Measurements from ENCODE around the gene DHRSX.

The DHRSX gene

GRCh38 chrX:2183193-2183725 is 317.5 kb downstream of the DHRSX start:
- ATAC-seq, result no peak
- no peak for TF ChIP-seq ZNF565 (CRISPR knock-in tag; conservative IDR thresholded peaks at IDR 0.05; ENCODE audit: low read depth)
- TF ChIP-seq POU6F1 (CRISPR knock-in tag; IDR thresholded peaks at IDR 0.05; ENCODE audit: borderline replicate concordance, low read depth), result no peak
- no peak for TF ChIP-seq ZNF70 (CRISPR knock-in tag; IDR thresholded peaks at IDR 0.05)
- TF ChIP-seq, protein P1, sequence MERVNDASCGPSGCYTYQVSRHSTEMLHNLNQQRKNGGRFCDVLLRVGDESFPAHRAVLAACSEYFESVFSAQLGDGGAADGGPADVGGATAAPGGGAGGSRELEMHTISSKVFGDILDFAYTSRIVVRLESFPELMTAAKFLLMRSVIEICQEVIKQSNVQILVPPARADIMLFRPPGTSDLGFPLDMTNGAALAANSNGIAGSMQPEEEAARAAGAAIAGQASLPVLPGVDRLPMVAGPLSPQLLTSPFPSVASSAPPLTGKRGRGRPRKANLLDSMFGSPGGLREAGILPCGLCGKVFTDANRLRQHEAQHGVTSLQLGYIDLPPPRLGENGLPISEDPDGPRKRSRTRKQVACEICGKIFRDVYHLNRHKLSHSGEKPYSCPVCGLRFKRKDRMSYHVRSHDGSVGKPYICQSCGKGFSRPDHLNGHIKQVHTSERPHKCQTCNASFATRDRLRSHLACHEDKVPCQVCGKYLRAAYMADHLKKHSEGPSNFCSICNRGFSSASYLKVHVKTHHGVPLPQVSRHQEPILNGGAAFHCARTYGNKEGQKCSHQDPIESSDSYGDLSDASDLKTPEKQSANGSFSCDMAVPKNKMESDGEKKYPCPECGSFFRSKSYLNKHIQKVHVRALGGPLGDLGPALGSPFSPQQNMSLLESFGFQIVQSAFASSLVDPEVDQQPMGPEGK (CRISPR knock-in tag; IDR thresholded peaks at IDR 0.05; ENCODE audit: borderline replicate concordance), result no peak
- TF ChIP-seq CSDC2 (CRISPR knock-in tag; IDR thresholded peaks at IDR 0.05), result no peak
- TF ChIP-seq ISL1 (CRISPR knock-in tag; IDR thresholded peaks at IDR 0.05), result no peak
- TF ChIP-seq ARNTL (CRISPR knock-in tag; IDR thresholded peaks at IDR 0.05; ENCODE audit: borderline replicate concordance, low read depth), result no peak
- no peak for TF ChIP-seq TCF4 (CRISPR knock-in tag; IDR thresholded peaks at IDR 0.05; ENCODE audit: borderline replicate concordance)
- TF ChIP-seq OSR1 (CRISPR knock-in tag; IDR thresholded peaks at IDR 0.05), result no peak
- no peak for TF ChIP-seq CREB5 (CRISPR knock-in tag; IDR thresholded peaks at IDR 0.05; ENCODE audit: low read depth)

DNA sequence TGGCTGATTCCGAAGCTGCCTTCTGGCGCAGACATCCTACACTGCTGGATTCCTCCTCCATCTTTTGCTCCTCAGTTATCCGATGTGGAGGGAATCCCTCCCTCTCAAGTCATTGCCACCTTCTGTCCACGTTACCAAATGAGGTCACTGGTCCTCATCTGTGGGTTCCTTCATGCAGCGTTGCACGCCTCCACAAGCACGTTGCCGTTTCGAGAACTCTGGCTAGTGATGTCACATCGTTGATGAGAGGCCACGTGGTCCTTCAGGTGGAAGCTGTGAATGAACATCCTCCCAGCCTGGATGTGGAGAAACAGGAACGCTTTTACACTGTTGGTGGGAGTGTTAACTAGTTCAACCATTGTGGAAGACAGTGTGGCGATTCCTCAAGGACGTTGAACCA is 323.2 kb downstream of the DHRSX start:
- ATAC-seq, result no peak
- TF ChIP-seq ISL1 (CRISPR knock-in tag; IDR thresholded peaks at IDR 0.05) (no peak), SNAI2 (CRISPR knock-in tag; IDR thresholded peaks at IDR 0.05) (no peak), TOX (CRISPR knock-in tag; IDR thresholded peaks at IDR 0.05; ENCODE audit: borderline replicate concordance) (no peak), ZNF8 (CRISPR knock-in tag; IDR thresholded peaks at IDR 0.05) (no peak)

GRCh38 chrX:2176733-2177132 is 324.0 kb downstream of the DHRSX start:
- ATAC-seq, result no peak
- TF ChIP-seq OSR1 (CRISPR knock-in tag; IDR thresholded peaks at IDR 0.05) (no peak), GLIS3 (CRISPR knock-in tag; IDR thresholded peaks at IDR 0.05) (no peak), ZFP3 (CRISPR knock-in tag; IDR thresholded peaks at IDR 0.05) (no peak), ARNTL (CRISPR knock-in tag; IDR thresholded peaks at IDR 0.05; ENCODE audit: borderline replicate concordance, low read depth) (no peak), POU6F1 (CRISPR knock-in tag; IDR thresholded peaks at IDR 0.05; ENCODE audit: borderline replicate concordance, low read depth) (no peak), CSDC2 (CRISPR knock-in tag; IDR thresholded peaks at IDR 0.05) (no peak), CREB5 (CRISPR knock-in tag; IDR thresholded peaks at IDR 0.05; ENCODE audit: low read depth) (no peak), ZC3H10 (CRISPR knock-in tag; IDR thresholded peaks at IDR 0.05) (no peak), ZNF8 (CRISPR knock-in tag; IDR thresholded peaks at IDR 0.05) (no peak), ZFP30 (CRISPR knock-in tag; IDR thresholded peaks at IDR 0.05) (no peak), TCF4 (CRISPR knock-in tag; IDR thresholded peaks at IDR 0.05; ENCODE audit: borderline replicate concordance) (no peak), ESRRG (CRISPR knock-in tag; IDR thresholded peaks at IDR 0.05) (no peak), PPARA (CRISPR knock-in tag; IDR thresholded peaks at IDR 0.05; ENCODE audit: borderline replicate concordance) (no peak), TOX (CRISPR knock-in tag; IDR thresholded peaks at IDR 0.05; ENCODE audit: borderline replicate concordance) (no peak), BACH2 (CRISPR knock-in tag; IDR thresholded peaks at IDR 0.05; ENCODE audit: borderline replicate concordance) (no peak)
- TF ChIP-seq, protein P1 (CRISPR knock-in tag; IDR thresholded peaks at IDR 0.05; ENCODE audit: borderline replicate concordance), result no peak
- TF ChIP-seq, protein P2, sequence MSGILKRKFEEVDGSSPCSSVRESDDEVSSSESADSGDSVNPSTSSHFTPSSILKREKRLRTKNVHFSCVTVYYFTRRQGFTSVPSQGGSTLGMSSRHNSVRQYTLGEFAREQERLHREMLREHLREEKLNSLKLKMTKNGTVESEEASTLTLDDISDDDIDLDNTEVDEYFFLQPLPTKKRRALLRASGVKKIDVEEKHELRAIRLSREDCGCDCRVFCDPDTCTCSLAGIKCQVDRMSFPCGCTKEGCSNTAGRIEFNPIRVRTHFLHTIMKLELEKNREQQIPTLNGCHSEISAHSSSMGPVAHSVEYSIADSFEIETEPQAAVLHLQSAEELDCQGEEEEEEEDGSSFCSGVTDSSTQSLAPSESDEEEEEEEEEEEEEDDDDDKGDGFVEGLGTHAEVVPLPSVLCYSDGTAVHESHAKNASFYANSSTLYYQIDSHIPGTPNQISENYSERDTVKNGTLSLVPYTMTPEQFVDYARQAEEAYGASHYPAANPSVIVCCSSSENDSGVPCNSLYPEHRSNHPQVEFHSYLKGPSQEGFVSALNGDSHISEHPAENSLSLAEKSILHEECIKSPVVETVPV (CRISPR knock-in tag; IDR thresholded peaks at IDR 0.05), result no peak

All from SK-N-SH treated with all-trans-retinoic acid at 6 μM for 48 hours (cell line).